GM12878 (cell line): Measurements from ENCODE around the gene NDUFS6. TPM values are rescaled to one million over a fixed set of nuclear protein-coding genes. Genes with fewer than 3 reads are reported as not detected.

Experiments
- ATAC-seq: fragments of 200-7000 bp; cut with Tn5 transposase; 3 replicates; pipeline ENCODE4 v1.9.1; 2020; ENCODE audit warnings: mild to moderate bottlenecking, moderate library complexity
- BruUV-seq: library from RNA; stranded (reverse); fragments of 400-500 nt; replicated peaks from 2 replicates; lab custom pipeline; 2021; lab: Mats Ljungman, UMichigan
- CTCF ChIA-PET: fragments of 300-600 bp; sonication (Branson Sonifier 250); formaldehyde crosslinking; extraction: SDS; loops from one replicate; lab custom pipeline; 2021; ENCODE audit warnings: inconsistent platforms; lab: Yijun Ruan, JAX
- POLR2A ChIA-PET: fragments of 350-600 bp; formaldehyde crosslinking; extraction: SDS; loops from one replicate; lab custom pipeline; 2021; ENCODE audit warnings: inconsistent platforms; lab: Charles Lee
- RAD21 ChIA-PET: fragments of 300-600 bp; sonication (Branson Sonifier 250); formaldehyde crosslinking; loops from one replicate; lab custom pipeline; 2023; ENCODE audit warnings: antibody characterized with exemption; ENCODE audit not compliant: unreplicated experiment; lab: Charles Lee
- SMC1A ChIA-PET: fragments of 300-600 bp; sonication (Branson Sonifier 250); formaldehyde crosslinking; loops from one replicate; lab custom pipeline; 2023; ENCODE audit not compliant: unreplicated experiment, uncharacterized antibody; lab: Charles Lee
- DNase-seq: peaks from one replicate; pipeline ENCODE4 v3.0.0-alpha.2; 2011; ENCODE audit warnings: low read depth, low spot score
- FAIRE-seq: peaks from 3 replicates; lab custom pipeline; 2011; peaks lifted over from hg19 to GRCh38; lab: Jason Lieb, UNC
- H2AFZ ChIP-seq: 2 replicates; pipeline ENCODE4 v1.6.0; 2011; ENCODE audit warnings: low read depth, low read length, control low read depth; ENCODE audit not compliant: control insufficient read depth
- H3K27ac ChIP-seq: 2 replicates; pipeline ENCODE4 v1.5.1; 2011; ENCODE audit warnings: control low read depth; ENCODE audit not compliant: control insufficient read depth, insufficient read depth
- H3K27me3 ChIP-seq, 2 experiments: replicated peaks in 1 of 2; 2 replicates each; pipeline versions ENCODE4 v1.6.0 to v1.6.1; 2011; ENCODE audit warnings: low read length in 1 of 2; ENCODE audit not compliant: control insufficient read depth in 2 of 2, insufficient read depth in 2 of 2
- H3K36me3 ChIP-seq, 2 experiments: 2 replicates each; pipeline ENCODE4 v1.5.1; 2011; ENCODE audit warnings: low read length in 1 of 2; ENCODE audit not compliant: control insufficient read depth in 2 of 2, insufficient read depth in 2 of 2
- H3K4me1 ChIP-seq: 2 replicates; pipeline ENCODE4 v1.6.1; 2011; ENCODE audit warnings: mild to moderate bottlenecking, low read length, moderate library complexity, mixed read lengths; ENCODE audit not compliant: control insufficient read depth, insufficient read depth
- H3K4me2 ChIP-seq: 2 replicates; pipeline ENCODE4 v1.6.0; 2011; ENCODE audit warnings: control low read depth; ENCODE audit not compliant: control insufficient read depth, insufficient read depth
- H3K4me3 ChIP-seq: fragments of 200-600 bp; sonication (generic); 2 replicates; pipeline ENCODE4 v1.5.1; 2016
- H3K79me2 ChIP-seq: 2 replicates; pipeline ENCODE4 v1.6.0; 2011; ENCODE audit warnings: low read length; ENCODE audit not compliant: control insufficient read depth, insufficient read depth
- H3K9ac ChIP-seq: 2 replicates; pipeline ENCODE4 v1.8.0; 2011; ENCODE audit warnings: low read length, control low read depth, mixed read lengths; ENCODE audit not compliant: control insufficient read depth, insufficient read depth
- H3K9me3 ChIP-seq: replicated peaks from 3 replicates; pipeline ENCODE4 v1.5.1; 2011; ENCODE audit warnings: mild to moderate bottlenecking, low read length; ENCODE audit not compliant: control insufficient read depth, insufficient read depth
- H4K20me1 ChIP-seq: 2 replicates; pipeline ENCODE4 v1.6.0; 2011; ENCODE audit not compliant: control insufficient read depth, insufficient read depth
- CBX5 ChIP-seq: sonication (generic); IDR thresholded peaks from 2 replicates; pipeline ENCODE4 v1.6.1; 2016; ENCODE audit warnings: low read depth, moderate library complexity, mild to moderate bottlenecking, inconsistent platforms
- CHD2 ChIP-seq: IDR thresholded peaks from 2 replicates; pipeline ENCODE4 v1.6.1; 2011; ENCODE audit warnings: low read depth, low read length, improper control_type of control experiment, borderline replicate concordance
- EP300 ChIP-seq, 2 experiments: fragments of 150-350 bp in 1 of 2; IDR thresholded peaks; 2 replicates each; pipeline ENCODE4 v1.6.1; 2011 to 2012; ENCODE audit warnings: low read depth in 2 of 2, low read length in 2 of 2, borderline replicate concordance in 1 of 2, improper control_type of control experiment in 1 of 2, inconsistent platforms in 1 of 2; ENCODE audit not compliant: control insufficient read depth in 1 of 2
- FOXK2 ChIP-seq: fragments of 450-650 bp; IDR thresholded peaks from 2 replicates; pipeline ENCODE4 v1.6.1; 2017; ENCODE audit warnings: mild to moderate bottlenecking, moderate library complexity
- HDAC2 ChIP-seq: fragments of 200-600 bp; sonication (generic); IDR thresholded peaks from 2 replicates; pipeline ENCODE4 v1.6.1; 2017
- MYB ChIP-seq: fragments of 150-350 bp; IDR thresholded peaks from 2 replicates; pipeline ENCODE4 v1.6.1; 2014; ENCODE audit warnings: mild to moderate bottlenecking, low read depth, low read length, borderline replicate concordance
- MYC ChIP-seq: IDR thresholded peaks from 2 replicates; pipeline ENCODE4 v1.6.1; 2011; ENCODE audit warnings: mild to moderate bottlenecking, low read length, moderate library complexity, inconsistent platforms; ENCODE audit not compliant: insufficient read depth, insufficient replicate concordance, insufficient read length, severe bottlenecking
- NR2C2 ChIP-seq: IDR thresholded peaks from 2 replicates; pipeline ENCODE4 v1.6.1; 2011; ENCODE audit warnings: borderline replicate concordance, low read depth; ENCODE audit not compliant: control insufficient read depth, insufficient read length
- POU2F2 ChIP-seq: IDR thresholded peaks from 3 replicates; pipeline ENCODE4 v1.6.1; 2011; ENCODE audit warnings: low read depth, mild to moderate bottlenecking, low read length, borderline replicate concordance
- RB1 ChIP-seq: fragments of 450-650 bp; formaldehyde crosslinking; IDR thresholded peaks from 2 replicates; pipeline ENCODE4 v1.6.1; 2017; ENCODE audit warnings: mild to moderate bottlenecking, borderline replicate concordance
- SPI1 ChIP-seq: IDR thresholded peaks from 2 replicates; pipeline ENCODE4 v1.6.1; 2011; ENCODE audit warnings: low read depth, mild to moderate bottlenecking, low read length, moderate library complexity, borderline replicate concordance; ENCODE audit not compliant: insufficient read depth
- TCF12 ChIP-seq: IDR thresholded peaks from 2 replicates; pipeline ENCODE4 v1.6.1; 2011; ENCODE audit warnings: low read depth, mild to moderate bottlenecking, low read length
- WGBS: methylation state at CpG from one replicate; pipeline ENCODE4 v1.1.6; 2016; ENCODE audit warnings: low lambda C conversion rate; ENCODE audit not compliant: insufficient replicate concordance, insufficient coverage; ENCODE audit errors: missing lambda C conversion rate; 5-methylcytosine and 5-hydroxymethylcytosine counted together
- in situ Hi-C: fragments of 300-500 bp; cut with MboI; formaldehyde crosslinking; loops from 9 replicates; pipeline ENCODE4 v1.14.3; 2018; ENCODE audit warnings: mixed read lengths
- intact Hi-C: fragments of 100-400 bp; cut with micrococcal nuclease; formaldehyde crosslinking; loops from one replicate; pipeline ENCODE4 v1.14.2; 2022; ENCODE audit not compliant: unreplicated experiment
- polyA plus RNA-seq, 11 experiments: library from polyadenylated mRNA; depleted of rRNA in 4 of 11; unstranded in 6 of 11; stranded (reverse) in 5 of 11; fragments of >200 nt; fragmentation: Nextera tagmentation in 4 of 11; fragmentation: Illumina TruSeq in 1 of 11; extraction: Ambion mirVana in 4 of 11; extraction: Trizol in 1 of 11; gene quantifications; 1 replicate in 1 of 11; 2 replicates in 10 of 11; pipeline versions ENCODE4 v1.2.1 to v1.2.3, GENCODE V29; 2011 to 2016; ENCODE audit warnings: inconsistent platforms in 2 of 11, missing spikeins in 2 of 11, low read depth in 1 of 11
- total RNA-seq, 4 experiments: library from RNA; depleted of rRNA in 3 of 4; stranded (reverse); fragments of >200 nt in 3 of 4; fragmentation: Illumina TruSeq in 1 of 4; extraction: Trizol in 1 of 4; gene quantifications; 2 replicates each; pipeline versions ENCODE4 v1.2.1 to v1.2.3, GENCODE V29; 2013 to 2021
- TF ChIP-seq, protein P1 (sequence below): fragments of 450-650 bp; IDR thresholded peaks from 2 replicates; pipeline ENCODE4 v1.6.1; 2018; ENCODE audit warnings: borderline replicate concordance, mild to moderate bottlenecking; ENCODE audit not compliant: partially characterized antibody
- TF ChIP-seq, protein P2 (sequence below): fragments of 450-650 bp; IDR thresholded peaks from 2 replicates; pipeline ENCODE4 v1.6.1; 2017; ENCODE audit warnings: mild to moderate bottlenecking, moderate library complexity
- TF ChIP-seq, protein P3 (sequence below), 3 experiments: IDR thresholded peaks in 2 of 3; conservative IDR thresholded peaks in 1 of 3; 2 replicates each; pipeline ENCODE4 v1.5.1; 2011; ENCODE audit warnings: low read depth in 3 of 3, low read length in 3 of 3, mild to moderate bottlenecking in 3 of 3, control low read depth in 2 of 3, moderate library complexity in 2 of 3, inconsistent platforms in 1 of 3, mixed read lengths in 1 of 3; ENCODE audit not compliant: control insufficient read depth in 2 of 3, insufficient read depth in 1 of 3; ENCODE audit errors: extremely low read depth in 1 of 3

NDUFS6 gene
- total and polyA plus RNA-seq, 10 of the 15 experiments (the other 5 are each of a cell fraction or from before 2014, with no cell fraction given) = 20.7 to 213 (median 58.3) TPM

DNA sequence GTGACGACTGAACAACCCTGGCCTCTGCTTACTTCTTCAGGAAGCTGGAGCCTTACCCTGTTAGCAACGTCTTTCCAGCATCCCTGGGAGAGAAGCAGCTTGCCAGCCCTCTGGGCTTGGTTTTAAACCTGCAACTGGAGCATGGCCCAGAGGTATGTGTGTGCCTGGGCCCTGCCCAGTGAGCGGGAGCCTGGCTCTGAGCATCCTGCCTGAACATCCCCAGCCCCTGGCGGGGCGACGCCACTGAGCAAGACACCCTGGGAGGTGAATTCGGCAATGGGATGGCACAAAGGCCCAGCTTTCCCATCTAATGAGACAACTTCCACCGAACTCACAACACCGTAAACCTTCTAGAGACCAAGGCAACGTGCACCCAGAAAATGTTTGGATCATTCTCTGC is 57.9 kb downstream of the NDUFS6 start:
- Histone ChIP-seq H3K9me3 (no peaks in the 10 kb centered on the region), H3K9ac (no peak overlapping the region), H4K20me1 (no peaks in the 10 kb centered on the region), H3K36me3 (no peaks in the 10 kb centered on the region), H3K27ac (no peak overlapping the region), H3K4me2 (no peak overlapping the region), H3K4me1 (no peaks in the 10 kb centered on the region), H2AFZ (no peak overlapping the region), H3K79me2 (no peaks in the 10 kb centered on the region), H3K27me3 (no peaks in the 10 kb centered on the region), H3K4me3 (no peak overlapping the region)
- intact Hi-C loops (no loop called here), in situ Hi-C loops (no loop called here)
- ChIA-PET SMC1A (no interaction called here), POLR2A (no interaction called here), CTCF (no interaction called here), RAD21 (no interaction called here)
- BruUV-seq = no TSS peak
- FAIRE-seq (no peak), DNase-seq (no peak), ATAC-seq (no peak)
- WGBS = 34% methylated on average over 10 of the region's 10 CpGs
- TF ChIP-seq, protein P1, sequence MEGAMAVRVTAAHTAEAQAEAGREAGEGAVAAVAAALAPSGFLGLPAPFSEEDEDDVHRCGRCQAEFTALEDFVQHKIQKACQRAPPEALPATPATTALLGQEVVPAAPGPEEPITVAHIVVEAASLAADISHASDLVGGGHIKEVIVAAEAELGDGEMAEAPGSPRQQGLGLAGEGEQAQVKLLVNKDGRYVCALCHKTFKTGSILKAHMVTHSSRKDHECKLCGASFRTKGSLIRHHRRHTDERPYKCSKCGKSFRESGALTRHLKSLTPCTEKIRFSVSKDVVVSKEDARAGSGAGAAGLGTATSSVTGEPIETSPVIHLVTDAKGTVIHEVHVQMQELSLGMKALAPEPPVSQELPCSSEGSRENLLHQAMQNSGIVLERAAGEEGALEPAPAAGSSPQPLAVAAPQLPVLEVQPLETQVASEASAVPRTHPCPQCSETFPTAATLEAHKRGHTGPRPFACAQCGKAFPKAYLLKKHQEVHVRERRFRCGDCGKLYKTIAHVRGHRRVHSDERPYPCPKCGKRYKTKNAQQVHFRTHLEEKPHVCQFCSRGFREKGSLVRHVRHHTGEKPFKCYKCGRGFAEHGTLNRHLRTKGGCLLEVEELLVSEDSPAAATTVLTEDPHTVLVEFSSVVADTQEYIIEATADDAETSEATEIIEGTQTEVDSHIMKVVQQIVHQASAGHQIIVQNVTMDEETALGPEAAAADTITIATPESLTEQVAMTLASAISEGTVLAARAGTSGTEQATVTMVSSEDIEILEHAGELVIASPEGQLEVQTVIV = no peak
- TF ChIP-seq CBX5 = no peak
- TF ChIP-seq MYB = no peak
- TF ChIP-seq EP300 (IDR thresholded peaks at IDR 0.05; ENCODE audit: borderline replicate concordance in 1 of 2, control insufficient read depth in 1 of 2, low read depth in 2 of 2, low read length in 2 of 2) = no peak
- TF ChIP-seq SPI1 = no peak
- no peak for TF ChIP-seq FOXK2
- TF ChIP-seq, protein P2, sequence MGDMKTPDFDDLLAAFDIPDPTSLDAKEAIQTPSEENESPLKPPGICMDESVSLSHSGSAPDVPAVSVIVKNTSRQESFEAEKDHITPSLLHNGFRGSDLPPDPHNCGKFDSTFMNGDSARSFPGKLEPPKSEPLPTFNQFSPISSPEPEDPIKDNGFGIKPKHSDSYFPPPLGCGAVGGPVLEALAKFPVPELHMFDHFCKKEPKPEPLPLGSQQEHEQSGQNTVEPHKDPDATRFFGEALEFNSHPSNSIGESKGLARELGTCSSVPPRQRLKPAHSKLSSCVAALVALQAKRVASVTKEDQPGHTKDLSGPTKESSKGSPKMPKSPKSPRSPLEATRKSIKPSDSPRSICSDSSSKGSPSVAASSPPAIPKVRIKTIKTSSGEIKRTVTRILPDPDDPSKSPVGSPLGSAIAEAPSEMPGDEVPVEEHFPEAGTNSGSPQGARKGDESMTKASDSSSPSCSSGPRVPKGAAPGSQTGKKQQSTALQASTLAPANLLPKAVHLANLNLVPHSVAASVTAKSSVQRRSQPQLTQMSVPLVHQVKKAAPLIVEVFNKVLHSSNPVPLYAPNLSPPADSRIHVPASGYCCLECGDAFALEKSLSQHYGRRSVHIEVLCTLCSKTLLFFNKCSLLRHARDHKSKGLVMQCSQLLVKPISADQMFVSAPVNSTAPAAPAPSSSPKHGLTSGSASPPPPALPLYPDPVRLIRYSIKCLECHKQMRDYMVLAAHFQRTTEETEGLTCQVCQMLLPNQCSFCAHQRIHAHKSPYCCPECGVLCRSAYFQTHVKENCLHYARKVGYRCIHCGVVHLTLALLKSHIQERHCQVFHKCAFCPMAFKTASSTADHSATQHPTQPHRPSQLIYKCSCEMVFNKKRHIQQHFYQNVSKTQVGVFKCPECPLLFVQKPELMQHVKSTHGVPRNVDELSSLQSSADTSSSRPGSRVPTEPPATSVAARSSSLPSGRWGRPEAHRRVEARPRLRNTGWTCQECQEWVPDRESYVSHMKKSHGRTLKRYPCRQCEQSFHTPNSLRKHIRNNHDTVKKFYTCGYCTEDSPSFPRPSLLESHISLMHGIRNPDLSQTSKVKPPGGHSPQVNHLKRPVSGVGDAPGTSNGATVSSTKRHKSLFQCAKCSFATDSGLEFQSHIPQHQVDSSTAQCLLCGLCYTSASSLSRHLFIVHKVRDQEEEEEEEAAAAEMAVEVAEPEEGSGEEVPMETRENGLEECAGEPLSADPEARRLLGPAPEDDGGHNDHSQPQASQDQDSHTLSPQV = no peak
- no peak for TF ChIP-seq RB1
- no peak for TF ChIP-seq HDAC2
- TF ChIP-seq, protein P3, sequence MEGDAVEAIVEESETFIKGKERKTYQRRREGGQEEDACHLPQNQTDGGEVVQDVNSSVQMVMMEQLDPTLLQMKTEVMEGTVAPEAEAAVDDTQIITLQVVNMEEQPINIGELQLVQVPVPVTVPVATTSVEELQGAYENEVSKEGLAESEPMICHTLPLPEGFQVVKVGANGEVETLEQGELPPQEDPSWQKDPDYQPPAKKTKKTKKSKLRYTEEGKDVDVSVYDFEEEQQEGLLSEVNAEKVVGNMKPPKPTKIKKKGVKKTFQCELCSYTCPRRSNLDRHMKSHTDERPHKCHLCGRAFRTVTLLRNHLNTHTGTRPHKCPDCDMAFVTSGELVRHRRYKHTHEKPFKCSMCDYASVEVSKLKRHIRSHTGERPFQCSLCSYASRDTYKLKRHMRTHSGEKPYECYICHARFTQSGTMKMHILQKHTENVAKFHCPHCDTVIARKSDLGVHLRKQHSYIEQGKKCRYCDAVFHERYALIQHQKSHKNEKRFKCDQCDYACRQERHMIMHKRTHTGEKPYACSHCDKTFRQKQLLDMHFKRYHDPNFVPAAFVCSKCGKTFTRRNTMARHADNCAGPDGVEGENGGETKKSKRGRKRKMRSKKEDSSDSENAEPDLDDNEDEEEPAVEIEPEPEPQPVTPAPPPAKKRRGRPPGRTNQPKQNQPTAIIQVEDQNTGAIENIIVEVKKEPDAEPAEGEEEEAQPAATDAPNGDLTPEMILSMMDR (IDR thresholded peaks at IDR 0.05 in 2 of 3, conservative IDR thresholded peaks at IDR 0.05 in 1 of 3; ENCODE audit: control insufficient read depth in 2 of 3, extremely low read depth in 1 of 3, insufficient read depth in 1 of 3, low read depth in 3 of 3, low read length in 3 of 3) = no peak
- TF ChIP-seq MYC = no peak
- no peak for TF ChIP-seq POU2F2
- no peak for TF ChIP-seq CHD2
- no peak for TF ChIP-seq TCF12
- TF ChIP-seq NR2C2 = no peak
